ENCODE data around the gene ARHGAP26.

ARHGAP26 gene

GRCh38 chr5:143213231-143213850, 443.2 kb downstream of the ARHGAP26 start:
- no peak for DNase-seq (ENCODE audit: low read depth in 2 of 3, low spot score in 2 of 3)

- DNase-seq (ENCODE audit: low read depth in 2 of 3, low spot score in 2 of 3), result no peak
Measured at GRCh38 chr5:143213851-143214363, 443.7 kb downstream of the ARHGAP26 start.

- DNase-seq (ENCODE audit: low read depth in 2 of 3, low spot score in 2 of 3), result no peak
Measured at GRCh38 chr5:143214458-143214857, 444.3 kb downstream of the ARHGAP26 start.

GRCh38 chr5:143214890-143215289, 444.7 kb downstream of the ARHGAP26 start:
- DNase-seq (ENCODE audit: low read depth in 2 of 3, low spot score in 2 of 3), result no peak

- DNase-seq (ENCODE audit: low read depth in 2 of 3, low spot score in 2 of 3), result no peak
Measured at GRCh38 chr5:143215690-143216089, 445.5 kb downstream of the ARHGAP26 start.

- DNase-seq (ENCODE audit: low read depth in 2 of 3, low spot score in 2 of 3), result no peak
Measured at GRCh38 chr5:143216211-143216610, 446.0 kb downstream of the ARHGAP26 start.

GRCh38 chr5:143217065-143217803, 447.1 kb downstream of the ARHGAP26 start:
- no peak for DNase-seq (ENCODE audit: low read depth in 2 of 3, low spot score in 2 of 3)

GRCh38 chr5:143217804-143218160, 447.6 kb downstream of the ARHGAP26 start:
- DNase-seq (ENCODE audit: low read depth in 2 of 3, low spot score in 2 of 3), result no peak

GRCh38 chr5:143218517-143219170, 448.5 kb downstream of the ARHGAP26 start:
- DNase-seq (ENCODE audit: low read depth in 2 of 3, low spot score in 2 of 3), result no peak

GRCh38 chr5:143219696-143220095, 449.5 kb downstream of the ARHGAP26 start:
- DNase-seq (ENCODE audit: low read depth in 2 of 3, low spot score in 2 of 3), result no peak

- DNase-seq (ENCODE audit: low read depth in 2 of 3, low spot score in 2 of 3), result no peak
Measured at GRCh38 chr5:143220748-143221251, 450.6 kb downstream of the ARHGAP26 start.

- no peak for DNase-seq (ENCODE audit: low read depth in 2 of 3, low spot score in 2 of 3)
Measured at GRCh38 chr5:143222287-143223231, 452.4 kb downstream of the ARHGAP26 start.

GRCh38 chr5:143224672-143225071, 454.5 kb downstream of the ARHGAP26 start:
- no peak for DNase-seq (ENCODE audit: low read depth in 2 of 3, low spot score in 2 of 3)

GRCh38 chr5:143225511-143225910, 455.3 kb downstream of the ARHGAP26 start:
- DNase-seq (ENCODE audit: low read depth in 2 of 3, low spot score in 2 of 3), result no peak

GRCh38 chr5:143226361-143226760, 456.2 kb downstream of the ARHGAP26 start:
- DNase-seq (ENCODE audit: low read depth in 2 of 3, low spot score in 2 of 3), result no peak

- no peak for DNase-seq (ENCODE audit: low read depth in 2 of 3, low spot score in 2 of 3)
Measured at GRCh38 chr5:143226872-143227271, 456.7 kb downstream of the ARHGAP26 start.

- no peak for DNase-seq (ENCODE audit: low read depth in 2 of 3, low spot score in 2 of 3)
Measured at GRCh38 chr5:143227301-143227700, 457.1 kb downstream of the ARHGAP26 start.

- DNase-seq (ENCODE audit: low read depth in 2 of 3, low spot score in 2 of 3), result no peak
Measured at GRCh38 chr5:143228597-143229293, 458.6 kb downstream of the ARHGAP26 start.

GRCh38 chr5:143229426-143229895, 459.3 kb downstream of the ARHGAP26 start:
- DNase-seq (ENCODE audit: low read depth in 2 of 3, low spot score in 2 of 3), result no peak

Data from activated CD8-positive, alpha-beta memory T cell treated with anti-CD3 and anti-CD28 coated beads for 48 hours (primary cell).